ENCODE results near the gene OMP. TPM values are rescaled to one million over a fixed set of nuclear protein-coding genes. Genes with fewer than 3 reads are reported as not detected.

The OMP gene
- total and polyA plus RNA-seq, 2 of the 13 experiments (the other 11 are each of a cell fraction or from before 2014, with no cell fraction given) = not detected

DNA sequence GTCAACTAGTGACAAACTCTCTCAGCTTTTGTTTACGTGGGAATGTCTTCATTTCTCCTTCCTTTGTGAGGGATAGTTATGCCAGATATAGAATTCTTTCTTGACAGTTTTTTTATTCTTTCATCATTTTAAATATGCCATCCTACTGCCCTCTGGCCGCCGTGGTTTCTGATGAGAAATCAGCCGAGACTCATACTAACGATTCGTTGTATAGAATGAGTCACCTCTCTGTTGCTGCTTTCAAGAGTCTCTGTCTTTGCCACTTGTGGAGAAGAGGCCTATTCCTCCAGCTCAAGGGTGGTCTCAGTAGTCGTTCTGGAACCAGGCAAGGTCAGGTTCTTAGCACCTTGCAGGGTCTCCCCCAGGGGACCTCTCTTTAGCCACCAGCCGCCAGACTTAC is 33.4 kb downstream of the OMP start:
- no TSS peak for BruUV-seq (replicated peaks)
- Histone ChIP-seq H3K27me3 (ENCODE audit: control insufficient read depth in 1 of 2, insufficient read depth in 2 of 2, low read length in 2 of 2) (no peaks in the 10 kb centered on the region), H4K20me1 (ENCODE audit: insufficient read depth, low read length) (no peaks in the 10 kb centered on the region), H3K4me1 (ENCODE audit: insufficient read depth, low read length) (peaks cover 46% of the 10 kb centered on the region), H3K36me3 (replicated peaks in 1 of 2; ENCODE audit: control insufficient read depth in 1 of 2, insufficient read depth in 2 of 2, low read length in 2 of 2) (no peaks in the 10 kb centered on the region), H2AFZ (ENCODE audit: low read length) (no peak overlapping the region), H3K27ac (ENCODE audit: extremely low read length, insufficient read depth, low read length) (peak overlapping the region; percentile 16), H3K9me3 (ENCODE audit: low read length) (no peaks in the 10 kb centered on the region), H3K4me2 (ENCODE audit: low read depth, low read length) (no peak overlapping the region), H3K9ac (ENCODE audit: insufficient read depth, low read depth, low read length) (no peak overlapping the region), H3K79me2 (ENCODE audit: insufficient read depth, low read length) (no peaks in the 10 kb centered on the region), H3K4me3 (replicated peaks in 1 of 3; ENCODE audit: insufficient read depth in 1 of 3, low read depth in 2 of 3, low read length in 3 of 3) (no peak overlapping the region)
- intact Hi-C loops (cut with micrococcal nuclease; ENCODE audit: unreplicated experiment) = no loop called here
- DNase-seq (ENCODE audit: low spot score) = no peak
- ChIA-PET CTCF (ENCODE audit: low intra/inter-chr PET ratio, low total read pairs) (no interaction called here), POLR2A (no interaction called here)
- in situ Hi-C loops (cut with HindIII; ENCODE audit: extremely low pct_ligation_motif_present, low pct_unique_long_range_greater_than_20kb) = no loop called here
- ATAC-seq = no peak
- 92% methylated on average over 8 of the region's 8 CpGs for WGBS (ENCODE audit: low lambda C conversion rate)
- no peak for FAIRE-seq
- no peak for TF ChIP-seq TAF15 (IDR thresholded peaks at IDR 0.05; ENCODE audit: low read depth, low read length, poor library complexity, severe bottlenecking)
- TF ChIP-seq, protein P1, sequence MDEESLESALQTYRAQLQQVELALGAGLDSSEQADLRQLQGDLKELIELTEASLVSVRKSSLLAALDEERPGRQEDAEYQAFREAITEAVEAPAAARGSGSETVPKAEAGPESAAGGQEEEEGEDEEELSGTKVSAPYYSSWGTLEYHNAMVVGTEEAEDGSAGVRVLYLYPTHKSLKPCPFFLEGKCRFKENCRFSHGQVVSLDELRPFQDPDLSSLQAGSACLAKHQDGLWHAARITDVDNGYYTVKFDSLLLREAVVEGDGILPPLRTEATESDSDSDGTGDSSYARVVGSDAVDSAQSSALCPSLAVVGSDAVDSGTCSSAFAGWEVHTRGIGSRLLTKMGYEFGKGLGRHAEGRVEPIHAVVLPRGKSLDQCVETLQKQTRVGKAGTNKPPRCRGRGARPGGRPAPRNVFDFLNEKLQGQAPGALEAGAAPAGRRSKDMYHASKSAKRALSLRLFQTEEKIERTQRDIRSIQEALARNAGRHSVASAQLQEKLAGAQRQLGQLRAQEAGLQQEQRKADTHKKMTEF (CRISPR knock-in tag; IDR thresholded peaks at IDR 0.05) = no peak
- no peak for TF ChIP-seq MTA3 (CRISPR knock-in tag; IDR thresholded peaks at IDR 0.05)
- no peak for TF ChIP-seq RBFOX2 (IDR thresholded peaks at IDR 0.05; ENCODE audit: low read depth, low read length)
- TF ChIP-seq POLR2G (IDR thresholded peaks at IDR 0.05; ENCODE audit: low read depth, low read length) = no peak

DNA sequence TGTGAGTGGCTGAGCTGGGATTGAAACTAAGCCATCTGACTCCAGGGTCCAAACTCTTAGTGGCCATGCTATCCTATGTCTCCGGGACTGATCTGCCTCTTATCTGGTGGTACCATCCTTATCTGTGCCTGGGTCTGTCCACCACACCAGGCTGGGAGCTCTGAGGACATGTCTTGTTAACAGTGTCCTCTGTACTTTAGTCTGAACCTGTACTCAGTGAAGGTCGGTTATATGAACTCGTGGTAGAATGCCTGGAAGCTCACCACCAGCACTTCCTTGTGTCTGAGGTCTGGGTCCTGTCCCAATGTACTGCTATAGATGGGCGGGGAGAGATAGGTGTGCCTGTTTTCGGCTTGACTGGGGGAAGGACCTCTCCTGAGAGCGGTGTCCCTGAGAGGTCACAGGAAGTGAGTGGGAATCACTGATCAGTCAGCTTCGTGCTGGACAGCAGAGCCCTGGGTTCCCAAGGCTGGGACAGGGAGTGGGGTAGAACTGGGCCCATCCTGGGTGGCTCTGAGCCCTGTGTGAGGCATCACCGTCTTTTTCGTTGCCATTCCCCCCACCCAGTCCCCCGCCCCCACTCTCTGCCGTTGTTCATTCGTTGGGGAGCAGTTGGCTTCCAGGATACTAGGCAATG is 34.3 kb downstream of the OMP start:
- ChIA-PET CTCF (ENCODE audit: low intra/inter-chr PET ratio, low total read pairs) (no interaction called here), POLR2A (interaction anchor here (1.1 to 1.4 kb wide), 2 partner anchors 9 to 35 kb away, joined by 3 read pairs; partner anchors contain the start of gene MYO7A)
- Histone ChIP-seq H3K4me1 (ENCODE audit: insufficient read depth, low read length) (peaks cover 46% of the 10 kb centered on the region), H3K9ac (ENCODE audit: insufficient read depth, low read depth, low read length) (no peak overlapping the region), H3K36me3 (replicated peaks in 1 of 2; ENCODE audit: control insufficient read depth in 1 of 2, insufficient read depth in 2 of 2, low read length in 2 of 2) (no peaks in the 10 kb centered on the region), H3K4me3 (replicated peaks in 1 of 3; ENCODE audit: insufficient read depth in 1 of 3, low read depth in 2 of 3, low read length in 3 of 3) (no peak overlapping the region), H2AFZ (ENCODE audit: low read length) (no peak overlapping the region), H3K4me2 (ENCODE audit: low read depth, low read length) (peak overlapping the region; percentile 28), H3K27me3 (ENCODE audit: control insufficient read depth in 1 of 2, insufficient read depth in 2 of 2, low read length in 2 of 2) (no peaks in the 10 kb centered on the region), H3K9me3 (ENCODE audit: low read length) (no peaks in the 10 kb centered on the region), H3K79me2 (ENCODE audit: insufficient read depth, low read length) (no peaks in the 10 kb centered on the region), H4K20me1 (ENCODE audit: insufficient read depth, low read length) (no peaks in the 10 kb centered on the region), H3K27ac (ENCODE audit: extremely low read length, insufficient read depth, low read length) (peak overlapping the region; percentile 41)
- 62% methylated on average over 7 of the region's 12 CpGs for WGBS (ENCODE audit: low lambda C conversion rate)
- BruUV-seq (replicated peaks) = no TSS peak
- no peak for DNase-seq (ENCODE audit: low spot score)
- intact Hi-C loops (cut with micrococcal nuclease; ENCODE audit: unreplicated experiment) = no loop called here
- peak; percentile 77 for ATAC-seq
- FAIRE-seq = peak; percentile 72
- in situ Hi-C loops (cut with HindIII; ENCODE audit: extremely low pct_ligation_motif_present, low pct_unique_long_range_greater_than_20kb) = no loop called here
- TF ChIP-seq ZNF556 (CRISPR knock-in tag; IDR thresholded peaks at IDR 0.05; ENCODE audit: borderline replicate concordance) = no peak
- no peak for TF ChIP-seq CHCHD3 (CRISPR knock-in tag; IDR thresholded peaks at IDR 0.05)
- no peak for TF ChIP-seq ZKSCAN5 (CRISPR knock-in tag; IDR thresholded peaks at IDR 0.05)
- no peak for TF ChIP-seq FOXC1 (CRISPR knock-in tag; IDR thresholded peaks at IDR 0.05; ENCODE audit: borderline replicate concordance)
- TF ChIP-seq PRMT3 (CRISPR knock-in tag; IDR thresholded peaks at IDR 0.05; ENCODE audit: borderline replicate concordance, low read depth) = no peak
- peak; percentile 80 for TF ChIP-seq ELF3 (CRISPR knock-in tag; IDR thresholded peaks at IDR 0.05)
- no peak for TF ChIP-seq ZSCAN31 (CRISPR knock-in tag; IDR thresholded peaks at IDR 0.05; ENCODE audit: low read depth)
- TF ChIP-seq GATAD2A (CRISPR knock-in tag; IDR thresholded peaks at IDR 0.05) = no peak
- peak; percentile 29; the same call in 1 of the 2 replicates for TF ChIP-seq ARNTL (CRISPR knock-in tag; IDR thresholded peaks at IDR 0.05)
- TF ChIP-seq ZKSCAN8 (CRISPR knock-in tag; IDR thresholded peaks at IDR 0.05; ENCODE audit: borderline replicate concordance) = no peak
- TF ChIP-seq HNF4A (CRISPR knock-in tag; IDR thresholded peaks at IDR 0.05) = peak; percentile 84
- TF ChIP-seq BORCS8-MEF2B (CRISPR knock-in tag; IDR thresholded peaks at IDR 0.05) = peak; percentile 47; the same call in 1 of the 2 replicates

Measured in HepG2 (cell line).